BLaER1 treated with 17β-estradiol and CSF1 and Interleukin-3, amounts not matched to agents 10 nM and 100 nM (cell line): Measurements from ENCODE around the gene PAN2.
"Not testable (repeated sequence)": the region's sequence is repeated elsewhere in the genome, so short reads cannot be mapped to it uniquely, and the experiment has no call there.

Experiments used
- H3K27ac ChIP-seq, 11 experiments: shearing (Covaris generic); formaldehyde crosslinking; 2 replicates each; pipeline ENCODE4 v1.8.1; 2022
- H3K27me3 ChIP-seq, 11 experiments: shearing (Covaris generic); formaldehyde crosslinking; 2 replicates each; pipeline ENCODE4 v1.8.1; 2022
- H3K36me3 ChIP-seq, 11 experiments: shearing (Covaris generic); formaldehyde crosslinking; 2 replicates each; pipeline ENCODE4 v1.8.1; 2022
- H3K4me1 ChIP-seq, 10 experiments: shearing (Covaris generic); formaldehyde crosslinking; 2 replicates each; pipeline ENCODE4 v1.8.1; 2022
- H3K4me2 ChIP-seq, 11 experiments: shearing (Covaris generic); formaldehyde crosslinking; 2 replicates each; pipeline ENCODE4 v1.8.1; 2022
- H3K4me3 ChIP-seq, 10 experiments: shearing (Covaris generic); formaldehyde crosslinking; 2 replicates each; pipeline ENCODE4 v1.8.1; 2022
- H3K9ac ChIP-seq, 11 experiments: shearing (Covaris generic); formaldehyde crosslinking; 2 replicates each; pipeline ENCODE4 v1.8.1; 2022
- H3K9me3 ChIP-seq, 11 experiments: shearing (Covaris generic); formaldehyde crosslinking; replicated peaks in 1 of 11; 2 replicates each; pipeline ENCODE4 v1.8.1; 2022
- H4K20me1 ChIP-seq, 11 experiments: shearing (Covaris generic); formaldehyde crosslinking; 2 replicates each; pipeline ENCODE4 v1.8.1; 2022
- Cebpa-rat ChIP-seq, 11 experiments: shearing (Covaris generic); IDR thresholded peaks; 2 replicates each; pipeline ENCODE4 v1.8.1; 2022

The PAN2 gene

GRCh38 chr12:56350662-56351061 is 16.9 kb upstream of the PAN2 start:
- Histone ChIP-seq H3K4me2 (no peak overlapping the region), H3K9me3 (no peaks in the 10 kb centered on the region), H3K9ac (no peak overlapping the region; a peak in 1 of 22 replicates), H4K20me1 (peaks cover 0 to 11% (median 0%) of the 10 kb centered on the region in 11 experiments; a peak in 3 of 22 replicates), H3K36me3 (peaks cover 90 to 99% (median 95%) of the 10 kb centered on the region in 11 experiments), H3K27ac (no peak overlapping the region), H3K4me3 (no peak overlapping the region), H3K27me3 (no peaks in the 10 kb centered on the region), H3K4me1 (no peaks in the 10 kb centered on the region)
- TF ChIP-seq Cebpa-rat (IDR thresholded peaks at IDR 0.05) = no peak

GRCh38 chr12:56348776-56349175 is 15.0 kb upstream of the PAN2 start:
- Histone ChIP-seq H3K27ac (no peak overlapping the region), H3K27me3 (no peaks in the 10 kb centered on the region), H3K9me3 (no peaks in the 10 kb centered on the region), H3K4me1 (no peaks in the 10 kb centered on the region), H3K4me3 (no peak overlapping the region), H3K36me3 (peaks cover 88 to 100% (median 95%) of the 10 kb centered on the region in 11 experiments), H3K4me2 (no peak overlapping the region), H4K20me1 (peaks cover 0 to 9% (median 0%) of the 10 kb centered on the region in 11 experiments; a peak in 3 of 22 replicates), H3K9ac (no peak overlapping the region)
- no peak for TF ChIP-seq Cebpa-rat (IDR thresholded peaks at IDR 0.05)

GRCh38 chr12:56347255-56347654 is 13.5 kb upstream of the PAN2 start:
- not testable (repeated sequence) for H3K27ac ChIP-seq, H3K9ac ChIP-seq, H3K4me2 ChIP-seq, H3K9me3 ChIP-seq, H3K27me3 ChIP-seq, H3K4me3 ChIP-seq, H3K4me1 ChIP-seq, H4K20me1 ChIP-seq
- peaks cover 89 to 100% (median 95%) of the 10 kb centered on the region in 11 experiments for H3K36me3 ChIP-seq

- peaks cover 87 to 100% (median 94%) of the 10 kb centered on the region in 11 experiments for H3K36me3 ChIP-seq
- no peak for TF ChIP-seq Cebpa-rat (IDR thresholded peaks at IDR 0.05)
- no peaks in the 10 kb centered on the region for H3K9me3 ChIP-seq
Measured at GRCh38 chr12:56346675-56347074, 12.9 kb upstream of the PAN2 start.

GRCh38 chr12:56342290-56342689 is 8.5 kb upstream of the PAN2 start:
- H3K4me2 ChIP-seq, H3K27ac ChIP-seq, H3K4me3 ChIP-seq, H3K9me3 ChIP-seq, H4K20me1 ChIP-seq, H3K9ac ChIP-seq, H3K27me3 ChIP-seq: not testable (repeated sequence)
- H3K4me1 ChIP-seq = peaks cover 5 to 30% (median 18%) of the 10 kb centered on the region in 10 experiments; a peak in 17 of 20 replicates
- peaks cover 48 to 69% (median 57%) of the 10 kb centered on the region in 11 experiments for H3K36me3 ChIP-seq

More at GRCh38 chr12:56346675-56347074, 12.9 kb upstream of the PAN2 start:
- peaks cover 0 to 9% (median 0%) of the 10 kb centered on the region in 11 experiments; a peak in 3 of 22 replicates for H4K20me1 ChIP-seq
- H3K4me1 ChIP-seq = no peaks in the 10 kb centered on the region
- H3K27ac ChIP-seq = no peak overlapping the region
- H3K9ac ChIP-seq = no peak overlapping the region
- H3K27me3 ChIP-seq = no peaks in the 10 kb centered on the region
- no peak overlapping the region for H3K4me2 ChIP-seq
- no peak overlapping the region for H3K4me3 ChIP-seq

GRCh38 chr12:56341616-56342015 is 7.8 kb upstream of the PAN2 start:
- TF ChIP-seq Cebpa-rat (IDR thresholded peaks at IDR 0.05) = no peak
- no peaks in the 10 kb centered on the region for H3K27me3 ChIP-seq
- H4K20me1 ChIP-seq = peaks cover 0 to 2% (median 0%) of the 10 kb centered on the region in 11 experiments; a peak in 1 of 22 replicates
- H3K4me1 ChIP-seq = peaks cover 7 to 37% (median 24%) of the 10 kb centered on the region in 10 experiments; a peak in 17 of 20 replicates
- no peak overlapping the region for H3K9ac ChIP-seq
- no peak overlapping the region for H3K4me2 ChIP-seq
- no peak overlapping the region for H3K4me3 ChIP-seq
- peaks cover 41 to 62% (median 50%) of the 10 kb centered on the region in 11 experiments for H3K36me3 ChIP-seq
- no peak overlapping the region for H3K27ac ChIP-seq
- no peaks in the 10 kb centered on the region for H3K9me3 ChIP-seq

- Histone ChIP-seq H3K4me1 (peaks cover 17 to 59% (median 41%) of the 10 kb centered on the region in 10 experiments), H3K9ac (peak overlapping the region in 4 of 11 experiments; percentile 30 to 54 (median 42); a peak in 8 of 22 replicates), H4K20me1 (no peaks in the 10 kb centered on the region), H3K27ac (peak overlapping the region; percentile 4 to 75 (median 48); a peak in 17 of 22 replicates), H3K27me3 (no peaks in the 10 kb centered on the region), H3K4me2 (peak overlapping the region in 10 of 11 experiments; percentile 9 to 84 (median 60); a peak in 18 of 22 replicates), H3K4me3 (no peak overlapping the region), H3K36me3 (peaks cover 20 to 37% (median 27%) of the 10 kb centered on the region in 11 experiments), H3K9me3 (no peaks in the 10 kb centered on the region)
- TF ChIP-seq Cebpa-rat (IDR thresholded peaks at IDR 0.05) = no peak
Measured at GRCh38 chr12:56339158-56339422, 5.3 kb upstream of the PAN2 start.

- no peak for TF ChIP-seq Cebpa-rat (IDR thresholded peaks at IDR 0.05)
- Histone ChIP-seq H3K4me1 (peaks cover 18 to 59% (median 41%) of the 10 kb centered on the region in 10 experiments), H3K27me3 (no peaks in the 10 kb centered on the region), H4K20me1 (no peaks in the 10 kb centered on the region), H3K27ac (peak within 1 kb of the TSS; percentile 4 to 75 (median 48); a peak in 17 of 22 replicates), H3K9me3 (no peaks in the 10 kb centered on the region), H3K9ac (peak within 1 kb of the TSS in 5 of 11 experiments; percentile 30 to 54 (median 35); a peak in 8 of 22 replicates), H3K4me2 (peak within 1 kb of the TSS; percentile 9 to 95 (median 45); a peak in 19 of 22 replicates), H3K4me3 (peak within 1 kb of the TSS in 1 of 10 experiments; percentile 19; a peak in 1 of 20 replicates), H3K36me3 (peaks cover 14 to 31% (median 22%) of the 10 kb centered on the region in 11 experiments)
Measured at GRCh38 chr12:56338308-56339157, 4.7 kb upstream of the PAN2 start, which contains the start of gene IL23A. Gene IL23A (plus strand): TSS chr12:56338884. CDS start chr12:56339045, 161 bp downstream.

- TF ChIP-seq Cebpa-rat (IDR thresholded peaks at IDR 0.05) = 0 out of 22 replicates have a peak, but pooled peaks of 1 of the 11 experiments have one; percentile 16
- peak overlapping the region in 1 of 10 experiments; percentile 19; a peak in 1 of 20 replicates for H3K4me3 ChIP-seq
Measured at GRCh38 chr12:56337753-56338251, 4.0 kb upstream of the PAN2 start.

More at GRCh38 chr12:56337753-56338251, 4.0 kb upstream of the PAN2 start:
- Histone ChIP-seq H3K36me3 (peaks cover 7 to 24% (median 14%) of the 10 kb centered on the region in 11 experiments; a peak in 21 of 22 replicates), H3K9ac (peak overlapping the region in 2 of 11 experiments; percentile 9 to 13; a peak in 1 of 22 replicates), H3K9me3 (no peaks in the 10 kb centered on the region), H3K4me2 (peak overlapping the region in 9 of 11 experiments; percentile 5 to 95 (median 61); a peak in 13 of 22 replicates), H3K27me3 (no peaks in the 10 kb centered on the region), H3K27ac (peak overlapping the region in 6 of 11 experiments; percentile 11 to 67 (median 51); a peak in 12 of 22 replicates), H3K4me1 (peaks cover 25 to 65% (median 48%) of the 10 kb centered on the region in 10 experiments), H4K20me1 (no peaks in the 10 kb centered on the region)
